CD4-positive, alpha-beta T cell treated with Interleukin-4 for 4 hours (primary cell): ENCODE data around the gene PCCA.

Experiments
- DNase-seq: peaks from one replicate; pipeline ENCODE4 v3.0.0-alpha.2; 2020

PCCA gene

DNA sequence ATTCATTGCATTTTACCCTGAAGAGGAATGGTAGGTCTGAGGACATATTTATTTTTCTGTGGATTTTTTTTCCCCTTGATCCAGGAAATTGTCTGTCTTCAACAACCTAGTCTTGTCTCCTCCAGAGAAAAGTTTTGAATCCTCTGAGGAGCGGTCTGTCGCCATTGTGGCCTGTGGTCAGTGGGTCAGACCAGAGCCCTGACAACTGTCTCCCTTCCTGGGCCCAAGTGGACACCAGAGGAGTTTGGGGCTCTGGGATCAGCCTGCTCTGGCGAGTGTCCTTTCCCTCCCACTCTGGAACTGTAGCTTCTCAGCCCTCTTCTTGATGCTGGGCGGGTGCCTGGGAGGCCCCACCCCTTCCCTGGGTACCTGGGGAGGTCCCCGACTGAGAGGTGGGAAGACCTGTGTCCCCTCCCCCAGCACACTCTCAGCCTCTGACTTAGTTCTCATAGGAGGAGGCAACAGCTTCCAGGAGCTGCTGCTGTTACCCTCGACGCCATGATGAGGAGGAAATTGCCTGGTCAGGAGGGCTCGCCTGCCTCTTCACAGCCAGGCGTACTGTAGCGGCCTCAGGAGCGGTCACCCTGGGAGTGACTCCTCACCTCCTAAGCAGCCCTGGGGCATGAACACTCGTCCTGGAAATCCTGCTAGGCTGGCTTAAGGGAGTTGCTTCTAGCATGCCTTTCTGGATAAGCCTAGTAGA is 389.4 kb downstream of the PCCA start:
- DNase-seq, result no peak

- DNase-seq, result no peak
Observed at GRCh38 chr13:100480676-100481075, 391.8 kb downstream of the PCCA start.

- no peak for DNase-seq
Observed at GRCh38 chr13:100483139-100483538, 394.2 kb downstream of the PCCA start.

DNA sequence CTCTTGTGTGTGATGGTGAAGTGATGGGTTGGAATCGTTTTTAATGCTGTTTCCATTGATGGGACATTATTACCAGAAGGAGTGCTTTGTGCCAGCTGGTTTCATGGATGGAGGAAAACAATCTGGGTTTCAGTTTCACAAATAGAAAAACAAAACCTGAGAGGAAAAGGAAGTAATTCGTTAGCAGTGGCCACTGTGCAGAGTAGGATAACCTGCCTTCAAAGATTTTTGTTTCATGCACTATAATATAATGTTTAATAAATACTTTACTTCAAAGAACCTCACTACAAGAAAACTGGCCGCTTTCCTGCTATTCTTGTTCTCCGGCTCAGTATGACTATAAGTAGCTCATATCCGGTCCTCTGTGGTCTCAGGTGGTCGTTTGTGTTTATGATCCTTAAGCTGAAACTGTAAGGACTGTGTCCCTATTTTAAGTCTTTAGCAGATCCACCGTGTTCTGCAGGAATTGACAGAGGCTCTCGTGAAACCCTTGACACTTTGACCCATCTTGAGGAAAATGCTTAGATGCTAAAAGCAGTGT is 395.0 kb downstream of the PCCA start:
- no peak for DNase-seq

- no peak for DNase-seq
Observed at GRCh38 chr13:100484702-100485101, 395.8 kb downstream of the PCCA start.

- no peak for DNase-seq
Observed at GRCh38 chr13:100485265-100485664, 396.4 kb downstream of the PCCA start.

DNA sequence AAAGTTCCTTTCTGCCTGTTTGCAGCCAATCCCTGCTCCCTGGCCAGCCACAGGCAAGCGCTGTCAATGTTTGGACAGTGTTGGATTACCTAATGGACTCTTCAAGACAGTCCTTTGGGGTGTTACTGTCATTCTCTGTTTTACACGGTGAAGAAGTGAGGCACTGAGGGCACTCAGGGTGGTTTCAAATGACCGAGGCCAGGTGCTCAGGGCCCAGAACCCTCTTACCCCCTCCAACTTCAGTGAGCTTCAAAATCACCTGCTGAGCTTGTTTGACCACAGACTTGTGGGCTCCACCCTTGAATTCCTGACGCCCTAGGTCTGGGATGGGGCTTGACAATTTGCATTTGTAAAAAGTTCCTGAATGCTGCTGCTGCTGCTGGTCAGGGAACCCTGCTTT is 401.8 kb downstream of the PCCA start:
- no peak for DNase-seq

DNA sequence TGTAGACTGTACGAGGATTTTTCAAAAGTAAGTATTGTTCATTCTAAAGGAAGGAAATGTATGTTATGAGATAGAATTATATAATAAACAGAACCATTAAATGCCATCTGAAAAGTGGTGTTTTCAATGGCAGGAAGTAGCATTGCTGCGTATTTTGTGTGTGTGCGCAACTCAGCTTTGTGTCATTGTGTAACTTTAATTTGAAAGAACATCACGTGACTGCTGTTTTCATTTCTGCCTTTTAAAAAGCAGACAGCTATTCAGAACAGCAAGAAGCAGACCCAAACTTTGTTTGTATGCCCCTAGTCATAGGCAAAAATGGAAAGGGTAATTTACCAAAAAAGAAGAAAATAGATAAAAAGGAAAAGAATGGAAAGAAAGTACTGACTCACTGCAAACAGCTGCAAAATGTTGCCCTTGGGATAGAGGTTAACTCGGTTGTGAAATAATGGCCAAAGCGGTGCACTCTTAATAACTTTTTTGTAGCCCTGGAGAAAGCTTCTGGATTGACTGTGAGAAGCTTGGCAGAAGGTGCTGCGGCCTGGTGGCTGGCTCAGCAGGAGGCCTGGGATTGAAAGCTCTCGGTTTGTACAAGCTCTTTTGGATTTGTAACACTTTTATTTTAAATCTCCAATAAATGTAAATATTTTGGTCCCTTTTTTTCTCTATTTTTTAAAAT is 402.4 kb downstream of the PCCA start:
- DNase-seq, result no peak

GRCh38 chr13:100493418-100493817 is 404.5 kb downstream of the PCCA start:
- DNase-seq, result no peak

- no peak for DNase-seq
Observed at GRCh38 chr13:100495455-100495854, 406.6 kb downstream of the PCCA start.

DNA sequence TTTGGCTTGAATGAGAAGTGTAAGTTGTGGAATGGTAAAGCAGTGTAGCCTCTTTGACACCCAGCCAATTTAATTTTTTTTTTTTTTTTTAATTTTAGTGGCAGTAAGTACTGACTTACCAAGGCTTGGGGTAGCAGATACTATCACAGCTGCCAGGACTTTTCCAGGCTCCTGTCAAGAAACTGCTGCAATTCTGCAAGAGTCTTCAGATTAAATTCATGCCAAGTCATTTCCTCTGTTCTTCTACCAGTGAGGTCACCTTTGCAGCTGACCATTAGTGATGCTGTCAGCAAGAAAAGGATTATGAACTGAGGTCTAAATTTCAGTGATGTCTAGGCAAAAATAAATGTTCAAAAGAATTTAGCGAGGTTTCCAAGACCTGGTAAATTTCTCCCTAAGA is 408.5 kb downstream of the PCCA start:
- no peak for DNase-seq

DNA sequence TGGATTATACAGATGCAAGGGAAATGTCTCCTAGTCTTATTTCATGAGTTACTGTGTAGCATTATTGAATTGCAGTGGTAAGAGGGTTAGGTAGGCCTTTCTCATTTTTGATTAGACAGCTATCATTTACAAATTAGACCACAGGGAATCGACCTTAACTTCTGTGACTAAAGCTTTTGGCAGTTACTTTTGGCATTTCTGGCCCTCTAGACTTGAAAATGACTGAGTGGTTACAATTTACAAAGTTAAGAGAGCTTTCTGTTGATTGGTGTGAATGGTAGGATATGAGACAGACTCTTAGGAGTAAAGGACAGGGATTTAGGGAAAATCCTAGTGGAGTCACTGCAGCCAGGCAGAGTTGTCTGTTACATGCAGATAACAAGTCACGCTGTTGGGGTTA is 413.6 kb downstream of the PCCA start:
- DNase-seq, result no peak

DNA sequence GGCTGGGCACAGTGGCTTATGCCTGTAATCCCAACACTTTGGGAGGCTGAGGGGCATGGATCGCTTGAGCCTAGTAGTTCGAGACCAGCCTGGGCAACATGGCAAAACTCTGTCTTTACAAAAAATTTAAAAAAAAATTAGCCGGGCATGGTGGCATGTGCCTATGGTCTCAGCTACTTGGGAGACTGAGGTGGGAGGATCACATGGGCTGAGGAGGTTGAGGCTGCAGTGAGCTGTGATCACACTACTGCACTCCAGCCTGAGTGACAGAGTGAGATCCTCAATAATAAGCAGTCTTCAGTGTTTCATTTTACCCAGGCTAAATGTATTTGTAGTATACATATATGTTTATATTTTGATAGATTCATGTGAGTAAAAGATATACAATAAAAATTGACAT is 414.7 kb downstream of the PCCA start:
- no peak for DNase-seq

DNA sequence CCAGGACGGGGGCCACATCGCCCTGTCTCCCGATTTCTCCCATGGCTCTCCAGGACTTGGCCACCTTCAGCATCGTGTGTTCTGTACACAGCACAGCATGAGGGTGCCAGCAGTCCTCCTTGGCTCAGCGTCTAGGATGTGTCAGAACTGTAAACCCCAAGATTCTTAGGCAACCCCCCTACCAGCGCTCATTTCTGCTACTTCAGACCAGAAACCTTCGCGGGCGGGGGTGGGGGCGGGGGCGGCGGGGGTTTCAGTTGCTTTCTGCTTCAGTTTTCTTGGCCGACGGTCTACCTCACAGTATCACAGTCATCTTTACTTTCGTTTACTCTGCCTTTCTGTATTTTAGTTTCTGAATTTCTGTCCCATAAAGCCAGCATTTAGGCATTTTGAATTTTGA is 417.3 kb downstream of the PCCA start:
- no peak for DNase-seq

DNA sequence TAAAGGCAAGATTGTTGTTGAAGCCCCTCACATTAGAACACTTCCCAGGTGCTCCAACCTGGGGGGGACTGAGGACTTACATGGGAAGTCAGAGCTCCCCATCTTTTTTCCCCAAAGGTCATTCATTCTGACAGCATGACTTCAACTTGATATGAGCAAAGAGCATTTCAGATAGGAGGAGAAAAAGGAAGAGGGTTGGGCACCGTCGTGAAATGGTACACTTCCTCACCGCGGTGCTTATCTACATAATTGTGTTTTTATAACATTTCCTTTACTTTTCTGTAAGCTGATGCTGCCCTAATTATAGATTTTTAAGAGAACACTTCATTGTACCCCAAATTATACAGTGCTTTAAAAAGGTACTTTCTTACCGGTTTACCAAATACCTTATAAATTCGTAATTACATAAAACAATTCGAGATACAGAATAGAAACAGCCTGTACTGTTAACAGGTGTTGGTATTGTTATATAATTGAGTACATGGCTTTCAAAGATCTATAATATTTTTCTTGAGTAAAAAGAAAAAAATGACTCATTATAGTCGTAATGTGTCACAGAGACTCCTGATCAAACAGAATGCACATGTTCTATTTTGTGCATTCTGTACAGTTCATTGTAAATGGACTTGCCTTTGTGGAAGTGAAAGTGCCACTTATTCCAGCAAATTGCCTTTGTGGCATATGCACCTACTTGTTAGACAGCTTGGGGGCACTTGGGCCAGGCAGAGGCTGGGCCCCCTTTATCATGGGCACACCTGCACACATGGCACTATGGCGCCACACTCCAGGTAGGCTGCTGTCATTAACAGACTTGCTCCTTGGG is 417.9 kb downstream of the PCCA start:
- DNase-seq, result peak; percentile 24

DNA sequence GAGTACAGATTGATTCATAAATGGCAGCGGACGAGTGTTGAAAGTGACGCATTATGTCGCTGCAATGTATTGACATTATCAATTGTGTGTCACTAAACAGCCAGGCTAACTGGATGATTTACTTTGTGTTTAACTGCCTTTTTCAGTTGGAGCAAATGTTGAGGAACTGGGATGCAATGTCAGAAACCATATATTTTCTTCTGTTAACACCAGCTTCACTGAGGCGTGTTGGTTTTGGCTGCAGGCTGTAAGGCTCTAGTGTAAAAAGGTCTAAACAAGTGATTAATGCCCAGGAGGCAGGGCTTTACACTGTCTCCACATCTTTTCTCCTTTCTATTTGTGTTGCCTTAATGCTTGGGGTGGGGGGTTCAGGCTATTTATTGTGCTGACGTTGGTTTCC is 419.6 kb downstream of the PCCA start:
- no peak for DNase-seq

GRCh38 chr13:100508996-100509395 is 420.1 kb downstream of the PCCA start:
- no peak for DNase-seq

DNA sequence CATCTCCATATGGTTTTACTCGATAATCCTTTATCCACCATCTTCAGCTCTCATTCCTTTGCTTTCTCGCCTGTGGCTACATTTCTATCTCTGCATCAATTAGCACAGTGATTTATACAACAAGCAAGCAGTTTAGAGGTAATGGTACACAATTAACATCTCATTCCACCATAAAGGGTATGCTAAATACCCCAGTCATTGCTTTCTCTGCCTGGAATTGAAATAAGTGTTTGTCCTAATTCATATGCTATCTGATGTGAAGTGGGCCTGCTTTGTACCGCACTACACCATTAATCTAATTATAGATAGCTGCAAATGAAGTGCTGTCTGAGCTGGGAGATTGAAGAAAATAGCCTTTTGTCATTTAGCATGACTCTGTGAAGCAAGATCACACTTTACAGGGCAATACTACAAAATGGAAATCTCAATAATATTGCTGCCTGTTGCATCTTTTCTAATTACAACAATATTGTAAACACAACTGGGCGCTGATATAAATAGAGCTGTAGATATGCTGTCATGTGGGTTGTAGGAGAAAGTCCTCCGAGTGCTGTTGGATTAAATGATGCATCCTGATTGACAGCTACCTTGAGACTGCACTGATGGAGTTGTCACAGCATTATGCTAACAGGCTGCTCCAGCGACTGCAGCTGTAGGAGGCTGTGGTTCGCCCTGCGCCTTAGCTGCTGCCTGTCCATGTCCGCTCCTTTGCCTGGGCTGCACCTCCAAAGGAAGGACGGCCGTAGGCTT is 421.5 kb downstream of the PCCA start:
- no peak for DNase-seq

GRCh38 chr13:100511466-100511865 is 422.6 kb downstream of the PCCA start:
- no peak for DNase-seq

GRCh38 chr13:100512422-100512821 is 423.5 kb downstream of the PCCA start:
- no peak for DNase-seq

DNA sequence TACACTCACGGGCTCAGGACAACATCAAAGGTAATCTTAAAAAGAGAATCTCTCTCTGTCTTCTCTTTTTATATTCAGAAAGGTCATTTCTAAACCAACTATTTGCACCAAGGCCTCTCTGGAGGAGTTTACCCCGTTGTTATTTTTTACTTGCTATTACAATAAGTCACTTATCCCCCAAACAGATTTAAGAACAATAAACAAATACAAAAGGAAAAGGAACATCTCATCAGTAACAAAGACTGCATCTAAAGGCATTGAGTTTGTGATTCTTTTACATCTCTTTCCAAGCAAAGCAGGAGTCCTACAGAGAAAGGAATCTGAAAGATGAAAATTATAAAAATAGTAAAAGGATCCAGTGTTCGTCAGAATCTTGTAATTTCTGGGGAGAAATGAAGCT is 424.3 kb downstream of the PCCA start:
- no peak for DNase-seq

DNA sequence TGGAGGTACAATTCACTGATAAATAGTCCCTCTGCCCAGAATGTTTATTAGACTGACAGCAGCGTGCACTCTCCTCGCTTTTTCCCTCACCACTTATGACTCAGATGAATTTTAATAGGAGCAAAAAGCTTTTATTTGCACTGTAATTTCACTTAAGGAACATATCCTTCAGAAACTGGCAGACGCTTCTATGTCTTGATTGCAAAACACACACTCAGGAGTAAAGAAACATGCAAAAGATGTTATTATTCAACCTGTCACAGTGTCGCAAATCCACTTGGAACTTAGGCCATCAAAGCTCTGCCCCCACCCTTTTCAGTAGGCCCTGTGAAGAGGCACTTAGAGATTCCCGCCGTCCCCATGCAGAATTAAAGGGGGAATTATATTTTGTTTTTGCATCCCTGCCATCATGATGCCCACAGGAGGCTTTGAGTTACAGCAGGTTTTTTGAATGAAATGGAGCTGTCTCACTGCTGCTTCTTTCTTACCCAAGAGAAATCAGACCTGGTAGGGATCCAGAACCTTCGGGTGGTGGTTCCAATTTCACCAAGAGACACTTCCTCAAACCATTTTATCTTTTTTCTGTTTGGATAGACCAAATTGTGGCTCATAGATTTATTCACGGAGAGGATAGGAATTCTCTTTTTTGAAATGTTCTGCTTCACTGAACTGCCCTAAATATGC is 425.2 kb downstream of the PCCA start:
- DNase-seq, result no peak
